ENCODE results near the gene GPX3. TPM values are rescaled to one million over a fixed set of nuclear protein-coding genes. Genes with fewer than 3 reads are reported as not detected.

Gene GPX3
- total and polyA plus RNA-seq, 2 donors (not counting 3 experiments of a cell fraction or from before 2014, with no cell fraction given): 5.1 to 17.1 TPM

DNA sequence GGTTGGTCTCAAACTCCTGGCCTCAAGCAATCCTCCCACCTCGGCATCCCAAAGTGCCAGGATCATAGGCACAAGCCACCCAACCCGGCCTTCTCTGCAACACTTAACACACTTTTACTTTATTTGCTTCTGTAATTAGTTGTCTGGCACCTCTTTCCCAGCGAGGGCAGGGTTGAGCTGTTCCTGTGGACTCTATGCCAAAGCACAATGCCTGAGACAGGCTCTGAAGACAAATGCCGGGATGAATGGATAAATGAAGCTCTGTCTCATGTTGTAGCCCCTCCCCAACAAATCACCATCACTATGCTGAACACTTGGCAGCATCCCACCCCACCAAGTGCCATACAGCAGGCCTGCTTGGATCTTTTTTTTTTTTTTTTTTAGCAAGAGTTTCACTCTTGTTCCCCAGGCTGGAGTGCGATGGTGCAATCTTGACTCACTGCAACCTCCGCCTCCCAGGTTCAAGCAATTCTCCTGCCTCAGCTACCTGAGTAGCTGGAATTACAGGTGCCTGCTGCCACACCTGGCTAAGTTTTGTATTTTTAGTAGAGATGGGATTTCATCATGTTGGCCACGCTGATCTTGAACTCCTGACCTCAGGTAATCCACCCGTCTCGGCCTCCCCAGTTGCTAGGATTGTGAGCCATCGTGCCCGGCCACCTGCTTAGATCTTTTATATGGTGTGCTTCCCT, 21.3 kb downstream of the GPX3 start:
- POLR2A ChIA-PET: interaction anchor here (0.6 kb wide), 1 partner anchor 74 kb away, joined by 3 read pairs; no protein-coding TSS in a partner anchor
- Histone ChIP-seq H3K27me3 (ENCODE audit: control insufficient read depth in 2 of 2, insufficient read depth in 2 of 2, low read length in 2 of 2) (no peaks in the 10 kb centered on the region), H3K4me2 (ENCODE audit: insufficient read depth, low read length) (no peak overlapping the region), H3K79me2 (ENCODE audit: control insufficient read depth, insufficient read depth, low read length) (no peaks in the 10 kb centered on the region), H4K20me1 (replicated peaks; ENCODE audit: control insufficient read depth, extremely low read depth, insufficient read depth, low read length) (no peaks in the 10 kb centered on the region), H3K9me3 (replicated peaks; ENCODE audit: control insufficient read depth, insufficient read depth, low read length) (no peaks in the 10 kb centered on the region), H3K27ac (ENCODE audit: insufficient read depth, low read depth, low read length) (no peak overlapping the region), H3K36me3 (ENCODE audit: control insufficient read depth in 2 of 2, extremely low read depth in 1 of 2, insufficient read depth in 2 of 2, low read length in 2 of 2) (peaks cover 13 to 28% of the 10 kb centered on the region in 2 experiments), H3K4me1 (ENCODE audit: control insufficient read depth, extremely low read depth, insufficient read depth, low read length) (peaks cover 21% of the 10 kb centered on the region), H3K9me1 (replicated peaks; ENCODE audit: control insufficient read depth, extremely low read depth, insufficient read depth, low read length) (no peaks in the 10 kb centered on the region), H3K9ac (replicated peaks; ENCODE audit: extremely low read depth, insufficient read depth, low read length) (no peak overlapping the region), H3K4me3 (replicated peaks in 1 of 3; ENCODE audit: insufficient read depth in 1 of 3, low read depth in 1 of 3, low read length in 3 of 3) (no peak overlapping the region), H2AFZ (ENCODE audit: low read depth, low read length) (no peak overlapping the region)
- DNase-seq (ENCODE audit: low read depth, low spot score): no peak
- TF ChIP-seq JUN (IDR thresholded peaks at IDR 0.05; ENCODE audit: borderline replicate concordance, insufficient read depth, insufficient read length, low read depth) (no peak), EZH2 (IDR thresholded peaks at IDR 0.05; ENCODE audit: borderline replicate concordance, low read depth, low read length, severe bottlenecking) (no peak), FOS (IDR thresholded peaks at IDR 0.05; ENCODE audit: borderline replicate concordance, insufficient read depth, low read length) (no peak), POLR2AphosphoS5 (IDR thresholded peaks at IDR 0.05; ENCODE audit: insufficient read depth, low read depth, low read length) (no peak), GATA2 (IDR thresholded peaks at IDR 0.05; ENCODE audit: insufficient read depth, insufficient read length, low read depth, low read length) (no peak), POLR2A (IDR thresholded peaks at IDR 0.05; ENCODE audit: low read depth, low read length) (no peak), MYC (IDR thresholded peaks at IDR 0.05; ENCODE audit: low read depth, low read length) (no peak)
- TF ChIP-seq, protein P1, sequence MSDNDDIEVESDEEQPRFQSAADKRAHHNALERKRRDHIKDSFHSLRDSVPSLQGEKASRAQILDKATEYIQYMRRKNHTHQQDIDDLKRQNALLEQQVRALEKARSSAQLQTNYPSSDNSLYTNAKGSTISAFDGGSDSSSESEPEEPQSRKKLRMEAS (IDR thresholded peaks at IDR 0.05; ENCODE audit: insufficient read depth, insufficient read length): no peak
- TF ChIP-seq, protein P2, sequence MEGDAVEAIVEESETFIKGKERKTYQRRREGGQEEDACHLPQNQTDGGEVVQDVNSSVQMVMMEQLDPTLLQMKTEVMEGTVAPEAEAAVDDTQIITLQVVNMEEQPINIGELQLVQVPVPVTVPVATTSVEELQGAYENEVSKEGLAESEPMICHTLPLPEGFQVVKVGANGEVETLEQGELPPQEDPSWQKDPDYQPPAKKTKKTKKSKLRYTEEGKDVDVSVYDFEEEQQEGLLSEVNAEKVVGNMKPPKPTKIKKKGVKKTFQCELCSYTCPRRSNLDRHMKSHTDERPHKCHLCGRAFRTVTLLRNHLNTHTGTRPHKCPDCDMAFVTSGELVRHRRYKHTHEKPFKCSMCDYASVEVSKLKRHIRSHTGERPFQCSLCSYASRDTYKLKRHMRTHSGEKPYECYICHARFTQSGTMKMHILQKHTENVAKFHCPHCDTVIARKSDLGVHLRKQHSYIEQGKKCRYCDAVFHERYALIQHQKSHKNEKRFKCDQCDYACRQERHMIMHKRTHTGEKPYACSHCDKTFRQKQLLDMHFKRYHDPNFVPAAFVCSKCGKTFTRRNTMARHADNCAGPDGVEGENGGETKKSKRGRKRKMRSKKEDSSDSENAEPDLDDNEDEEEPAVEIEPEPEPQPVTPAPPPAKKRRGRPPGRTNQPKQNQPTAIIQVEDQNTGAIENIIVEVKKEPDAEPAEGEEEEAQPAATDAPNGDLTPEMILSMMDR (IDR thresholded peaks at IDR 0.05; ENCODE audit: extremely low read depth in 1 of 2, insufficient read depth in 1 of 2, low read depth in 1 of 2, low read length in 2 of 2): no peak
- dilution Hi-C loops (cut with MboI; ENCODE audit: extremely low pct_ligation_motif_present, low sequenced_read_pairs): no loop called here
- intact Hi-C loops (cut with micrococcal nuclease): no loop called here
- FAIRE-seq: no peak
- CTCF ChIA-PET: interaction anchor here (1.0 to 2.8 kb wide), 8 partner anchors 10 to 73 kb away, joined by 3 to 14 read pairs (median 6); no protein-coding TSS in a partner anchor
- no TSS peak for BruUV-seq (replicated peaks)

Measured in endothelial cell of umbilical vein (primary cell).